Neural cell (in vitro differentiated cells): ENCODE measurements around the gene MPIG6B. TPM values are rescaled to one million over a fixed set of nuclear protein-coding genes. Genes with fewer than 3 reads are reported as not detected.

ENCODE experiments used
- H2AFZ ChIP-seq: fragments of 200-600, 300-800 bp; sonication (generic), shearing (Covaris generic); 2 replicates; pipeline ENCODE4 v1.6.0; 2014; ENCODE audit warnings: low read depth, mild to moderate bottlenecking, antibody characterized with exemption, low read length, moderate library complexity
- H3F3A ChIP-seq: fragments of 200-600 bp; shearing (Covaris generic); 2 replicates; pipeline ENCODE4 v1.6.1; 2016; ENCODE audit warnings: mild to moderate bottlenecking, moderate library complexity, mixed read lengths, antibody characterized with exemption, low read length; ENCODE audit not compliant: insufficient read depth, poor library complexity, severe bottlenecking
- H3K27ac ChIP-seq: fragments of 200-600, 300-800 bp; sonication (generic), shearing (Covaris generic); 2 replicates; pipeline ENCODE4 v1.5.1; 2014; ENCODE audit warnings: mild to moderate bottlenecking, low read length, moderate library complexity
- H3K27me3 ChIP-seq: fragments of 300-800, 200-600 bp; sonication (generic), shearing (Covaris generic); 2 replicates; pipeline ENCODE4 v1.6.0; 2014; ENCODE audit warnings: mild to moderate bottlenecking, low read depth, low read length, moderate library complexity; ENCODE audit not compliant: insufficient read depth
- H3K36me3 ChIP-seq: fragments of 300-800, 200-600 bp; sonication (generic), shearing (Covaris generic); 2 replicates; pipeline ENCODE4 v1.5.1; 2014; ENCODE audit warnings: mild to moderate bottlenecking, antibody characterized with exemption, low read length, moderate library complexity; ENCODE audit not compliant: insufficient read depth
- H3K4me2 ChIP-seq: fragments of 300-800, 200-600 bp; sonication (generic), shearing (Covaris generic); 2 replicates; pipeline ENCODE4 v1.6.0; 2014; ENCODE audit warnings: mild to moderate bottlenecking, low read length
- H3K4me3 ChIP-seq: fragments of 300-800, 200-600 bp; sonication (generic), shearing (Covaris generic); 2 replicates; pipeline ENCODE4 v1.5.1; 2014; ENCODE audit warnings: mild to moderate bottlenecking, low read length, moderate library complexity
- H3K79me2 ChIP-seq: fragments of 200-600 bp; shearing (Covaris generic); replicated peaks from 2 replicates; pipeline ENCODE4 v1.6.0; 2014; ENCODE audit warnings: mild to moderate bottlenecking, low read length, moderate library complexity; ENCODE audit not compliant: insufficient read depth
- H3K9ac ChIP-seq: fragments of 300-800, 200-600 bp; sonication (generic), shearing (Covaris generic); 2 replicates; pipeline ENCODE4 v1.6.1; 2016; ENCODE audit warnings: mild to moderate bottlenecking, low read length, mixed read lengths
- H3K9me2 ChIP-seq: fragments of 200-600 bp; shearing (Covaris generic); 2 replicates; pipeline ENCODE4 v1.6.1; 2016; ENCODE audit warnings: mild to moderate bottlenecking, low read length, mixed read lengths; ENCODE audit not compliant: insufficient read depth
- H3K9me3 ChIP-seq: fragments of 200-600, 300-800 bp; sonication (generic), shearing (Covaris generic); 2 replicates; pipeline ENCODE4 v1.6.1; 2016; ENCODE audit warnings: mild to moderate bottlenecking, mixed run types, low read length, moderate library complexity, mixed read lengths
- H4K20me1 ChIP-seq: fragments of 200-600 bp; shearing (Covaris generic); 2 replicates; pipeline ENCODE4 v1.6.1; 2016; ENCODE audit warnings: mild to moderate bottlenecking, mixed run types; ENCODE audit not compliant: insufficient read depth
- CTCF ChIP-seq: fragments of 450-650 bp; IDR thresholded peaks from 2 replicates; pipeline ENCODE4 v1.5.1; 2014; ENCODE audit warnings: antibody characterized with exemption, mild to moderate bottlenecking, moderate library complexity; ENCODE audit not compliant: poor library complexity, severe bottlenecking
- EP300 ChIP-seq: fragments of 450-650 bp; conservative IDR thresholded peaks from 2 replicates; pipeline ENCODE4 v1.6.1; 2014; ENCODE audit warnings: antibody characterized with exemption, mild to moderate bottlenecking, moderate library complexity; ENCODE audit not compliant: poor library complexity, severe bottlenecking
- EZH2 ChIP-seq: fragments of 200-600, 300-800 bp; shearing (Covaris generic), sonication (generic); IDR thresholded peaks from 2 replicates; pipeline ENCODE4 v1.6.1; 2014; ENCODE audit warnings: antibody characterized with exemption, low read length, borderline replicate concordance, mild to moderate bottlenecking; ENCODE audit not compliant: insufficient read depth, poor library complexity, severe bottlenecking
- MXI1 ChIP-seq: fragments of 450-650 bp; conservative IDR thresholded peaks from 2 replicates; pipeline ENCODE4 v1.6.1; 2014; ENCODE audit warnings: antibody characterized with exemption, mild to moderate bottlenecking; ENCODE audit not compliant: poor library complexity, severe bottlenecking
- RAD21 ChIP-seq: fragments of 450-650 bp; conservative IDR thresholded peaks from 2 replicates; pipeline ENCODE4 v1.6.1; 2014; ENCODE audit warnings: antibody characterized with exemption, mild to moderate bottlenecking, moderate library complexity
- REST ChIP-seq: IDR thresholded peaks from 2 replicates; pipeline ENCODE4 v1.6.1; 2012; ENCODE audit warnings: borderline replicate concordance
- SMC3 ChIP-seq: fragments of 450-650 bp; conservative IDR thresholded peaks from 2 replicates; pipeline ENCODE4 v1.6.1; 2014; ENCODE audit warnings: antibody characterized with exemption, mild to moderate bottlenecking, moderate library complexity; ENCODE audit not compliant: poor library complexity
- polyA plus RNA-seq: library from polyadenylated mRNA; depleted of rRNA; stranded (reverse); fragments of >200 nt; gene quantifications from 2 replicates; pipeline ENCODE4 v1.2.3, GENCODE V29; 2014

MPIG6B gene
- polyA plus RNA-seq, 1 donor from 2014 or later: not detected

- Histone ChIP-seq H3K27me3 (no peaks in the 10 kb centered on the region), H3K27ac (no peak overlapping the region), H3K36me3 (no peaks in the 10 kb centered on the region), H3K9ac (no peak overlapping the region), H3F3A (no peaks in the 10 kb centered on the region), H3K9me3 (no peaks in the 10 kb centered on the region), H3K9me2 (no peaks in the 10 kb centered on the region), H3K79me2 (no peaks in the 10 kb centered on the region), H3K4me2 (no peak overlapping the region), H2AFZ (no peak overlapping the region), H4K20me1 (no peaks in the 10 kb centered on the region), H3K4me3 (no peak overlapping the region)
- TF ChIP-seq EP300: no peak
- no peak for TF ChIP-seq SMC3
- no peak for TF ChIP-seq EZH2
- no peak for TF ChIP-seq REST
- TF ChIP-seq CTCF: no peak
- no peak for TF ChIP-seq MXI1
- TF ChIP-seq RAD21: no peak
These were observed 14.3 kb downstream of the MPIG6B start for GRCh38 chr6:31737315-31737990.

- no peak overlapping the region for H3K4me2 ChIP-seq
- no peaks in the 10 kb centered on the region for H3K9me2 ChIP-seq
- H3K79me2 ChIP-seq: no peaks in the 10 kb centered on the region
- H3K27me3 ChIP-seq: no peaks in the 10 kb centered on the region
- H3K36me3 ChIP-seq: no peaks in the 10 kb centered on the region
- no peaks in the 10 kb centered on the region for H3F3A ChIP-seq
- no peaks in the 10 kb centered on the region for H3K9me3 ChIP-seq
- no peak overlapping the region for H3K27ac ChIP-seq
- no peak overlapping the region for H3K9ac ChIP-seq
- no peak overlapping the region for H3K4me3 ChIP-seq
- no peaks in the 10 kb centered on the region for H4K20me1 ChIP-seq
- no peak for TF ChIP-seq MXI1
- peak; percentile 24 for TF ChIP-seq CTCF
- H2AFZ ChIP-seq: no peak overlapping the region
These were observed 15.1 kb downstream of the MPIG6B start for GRCh38 chr6:31737991-31738979.
